GM19324 (cell line): ENCODE data around the gene RASEF.
"Not testable (repeated sequence)": the region's sequence is repeated elsewhere in the genome, so short reads cannot be mapped to it uniquely, and the experiment has no call there.

Experiments
- ATAC-seq: cut with Tn5 transposase; IDR thresholded peaks from one replicate; pipeline ENCODE4 v1.9.1; 2021; ENCODE audit warnings: mild to moderate bottlenecking, moderate library complexity; ENCODE audit not compliant: unreplicated experiment, low FRiP score

The RASEF gene

DNA sequence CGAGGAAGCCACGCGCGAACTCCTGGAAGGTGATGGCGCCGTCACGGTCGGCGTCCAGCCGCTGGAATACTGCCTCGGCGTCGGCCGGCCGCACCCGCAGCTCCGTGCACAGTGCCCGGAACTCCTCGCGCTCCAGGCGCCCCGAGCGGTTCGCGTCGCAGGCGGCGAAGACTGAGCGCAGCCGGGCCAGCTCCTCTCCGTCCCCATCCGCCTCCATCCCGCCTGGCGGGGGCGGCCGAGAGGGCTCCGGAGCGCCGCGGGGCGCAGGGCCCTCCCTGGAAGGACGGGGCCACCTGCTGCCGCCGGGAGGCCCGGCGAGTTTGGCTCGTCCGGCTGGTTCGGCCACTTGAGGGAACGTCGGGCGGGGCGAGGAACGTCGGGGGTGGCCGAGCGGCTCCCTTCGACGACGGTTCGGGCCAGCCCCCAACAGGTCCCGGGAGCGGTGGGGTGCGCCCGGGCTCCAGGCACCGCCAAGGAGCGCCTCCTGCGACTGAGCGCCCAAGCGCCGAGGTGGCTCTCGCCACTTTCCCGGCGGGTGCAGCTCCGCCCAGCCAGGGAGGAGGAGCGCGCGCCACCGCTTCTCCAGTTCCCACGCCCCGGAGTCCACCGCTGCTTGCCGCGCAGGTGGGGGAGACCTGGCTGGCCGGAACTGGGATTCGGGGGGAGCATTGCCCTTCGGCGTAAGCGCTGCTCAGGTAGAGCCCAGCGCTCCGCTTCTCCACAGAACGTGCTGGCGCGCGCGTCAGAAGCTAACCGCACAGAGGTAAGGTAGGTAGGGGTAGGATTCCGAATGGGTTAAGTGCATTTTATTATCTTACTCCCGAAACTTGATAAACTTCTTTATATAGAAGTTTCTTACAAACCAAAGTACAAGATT lies at the start of gene RASEF:
Gene RASEF (minus strand): TSS at position 492 of the 877 bp plus-strand sequence. CDS start 275 bp downstream, at position 217.
- no peak for ATAC-seq

DNA sequence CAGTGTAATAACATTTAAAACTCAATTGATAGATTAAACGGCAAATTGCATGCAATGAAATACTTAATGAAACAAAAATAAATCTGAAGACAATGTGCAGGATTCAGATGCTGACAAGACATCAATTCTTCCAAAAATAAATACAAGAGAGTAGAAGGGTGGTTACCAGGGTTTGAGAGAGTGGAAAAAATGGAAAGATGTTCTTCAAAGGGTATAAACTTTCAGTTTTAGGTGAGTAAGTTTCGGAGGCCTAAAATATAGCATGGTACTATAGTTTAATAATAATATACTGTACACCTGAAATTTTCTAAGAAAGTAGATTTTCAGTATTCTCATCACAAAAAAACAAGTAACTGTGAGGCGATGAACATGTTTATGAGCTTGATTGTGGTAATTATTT lies 48.2 kb upstream of the RASEF start:
- no peak for ATAC-seq

DNA sequence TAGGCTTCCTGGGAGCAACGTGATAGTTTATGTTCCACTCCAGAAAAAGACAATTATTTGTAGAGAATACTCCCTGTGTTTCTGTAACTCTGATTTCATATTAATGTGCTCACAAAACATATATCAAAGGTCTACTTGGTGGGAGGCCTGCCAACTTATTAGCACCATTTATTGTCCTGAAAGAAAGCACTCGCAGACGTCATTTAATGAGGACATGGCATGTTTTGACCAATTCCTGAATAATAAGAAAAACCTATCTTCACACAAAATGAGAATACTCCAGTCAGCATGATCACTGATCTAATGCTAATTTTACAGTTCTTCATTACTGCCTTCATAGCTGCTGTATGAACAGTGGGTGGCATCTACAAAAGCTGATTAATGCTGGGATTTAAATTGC lies 46.4 kb upstream of the RASEF start:
- no peak for ATAC-seq

DNA sequence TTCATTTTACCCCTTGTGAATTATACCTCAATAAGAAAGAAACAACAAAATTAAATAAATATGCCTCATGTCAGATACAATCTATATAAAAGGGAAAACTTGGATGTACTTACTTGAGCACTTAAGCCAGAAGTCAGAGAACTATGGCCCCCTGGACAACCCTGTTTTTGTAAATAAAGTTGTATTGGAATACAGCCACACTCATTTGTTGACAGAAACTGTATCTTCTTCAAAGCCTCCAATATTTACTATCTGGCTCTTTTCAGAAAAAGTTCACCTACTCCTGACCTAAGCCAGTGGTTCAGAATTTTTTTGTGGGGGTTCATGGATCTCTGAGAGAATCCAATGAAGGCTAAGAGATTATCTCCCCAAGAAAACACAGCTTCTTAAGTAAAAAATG lies 45.3 kb upstream of the RASEF start:
- ATAC-seq, result no peak

DNA sequence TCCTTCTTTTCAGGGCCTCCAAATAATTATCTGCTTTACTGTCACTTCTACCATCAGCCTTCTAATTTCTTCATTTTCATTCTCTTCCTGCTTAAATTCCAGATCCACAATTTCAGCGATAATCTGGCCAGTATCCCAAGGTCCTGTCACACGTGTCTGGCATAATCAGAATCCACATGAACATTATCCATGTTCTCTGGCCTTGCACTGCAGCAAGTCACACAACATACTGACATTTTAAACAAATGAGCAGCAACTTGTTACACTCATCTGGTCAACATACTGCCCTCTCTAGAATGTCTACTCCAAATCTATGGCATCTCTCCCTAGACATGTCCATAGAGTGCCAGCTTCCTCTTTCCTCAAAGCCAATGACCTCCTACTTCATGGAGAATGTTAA lies 43.8 kb upstream of the RASEF start:
- no peak for ATAC-seq

DNA sequence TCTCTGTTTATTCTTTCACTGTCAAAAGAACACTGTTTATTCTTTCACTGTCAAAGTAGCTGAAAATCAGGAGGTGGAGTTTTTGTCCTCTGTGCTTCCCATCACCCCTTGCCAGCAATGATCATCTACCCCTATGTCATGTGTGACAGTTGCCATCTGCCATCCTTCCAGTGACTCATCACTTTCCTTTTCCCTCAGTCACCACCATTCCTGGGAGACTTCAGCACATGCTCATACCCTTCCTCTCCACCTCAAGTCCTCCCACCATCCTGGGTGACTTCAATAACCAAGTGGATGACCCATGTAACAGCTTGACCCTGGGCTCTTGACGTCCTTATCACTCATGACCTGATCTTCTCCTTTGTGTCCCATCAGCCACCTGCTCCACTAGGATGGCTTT lies 43.3 kb upstream of the RASEF start:
- no peak for ATAC-seq

DNA sequence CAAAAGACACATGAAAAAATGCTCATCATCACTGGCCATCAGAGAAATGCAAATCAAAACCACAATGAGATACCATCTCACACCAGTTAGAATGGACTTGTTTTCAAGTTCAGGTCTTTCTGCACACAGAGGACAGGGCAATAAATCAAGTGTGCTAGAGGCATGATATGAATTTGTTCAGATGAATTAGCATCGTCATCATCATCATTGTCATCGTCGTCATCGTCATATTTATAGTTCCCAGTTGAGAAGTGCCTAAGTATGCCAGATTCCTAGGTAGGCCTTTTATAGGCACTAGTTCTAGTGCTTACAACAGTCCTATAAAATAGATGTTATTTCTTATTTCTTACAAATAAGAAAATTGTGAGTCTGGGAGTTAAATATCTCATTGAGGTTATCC lies 34.7 kb upstream of the RASEF start:
- ATAC-seq, result no peak

DNA sequence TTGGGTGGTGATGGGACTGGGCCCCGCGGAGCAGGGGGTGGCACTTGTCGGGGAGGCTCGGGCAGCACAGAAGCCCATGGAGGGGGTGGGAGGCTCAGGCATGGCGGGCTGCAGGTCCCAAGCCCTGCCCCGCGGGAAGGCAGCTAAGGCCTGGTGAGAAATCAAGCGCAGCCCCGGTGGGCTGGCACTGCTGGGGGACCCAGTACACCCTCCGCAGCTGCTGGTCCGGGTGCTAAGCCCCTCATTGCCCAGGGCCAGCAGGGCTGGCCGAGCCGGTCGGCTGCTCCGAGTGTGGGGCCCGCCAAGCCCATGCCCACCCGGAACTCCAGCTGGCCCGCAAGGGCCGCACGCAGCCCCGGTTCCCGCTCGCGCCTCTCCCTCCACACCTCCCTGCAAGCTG lies 30.4 kb upstream of the RASEF start:
- not testable (repeated sequence) for ATAC-seq

DNA sequence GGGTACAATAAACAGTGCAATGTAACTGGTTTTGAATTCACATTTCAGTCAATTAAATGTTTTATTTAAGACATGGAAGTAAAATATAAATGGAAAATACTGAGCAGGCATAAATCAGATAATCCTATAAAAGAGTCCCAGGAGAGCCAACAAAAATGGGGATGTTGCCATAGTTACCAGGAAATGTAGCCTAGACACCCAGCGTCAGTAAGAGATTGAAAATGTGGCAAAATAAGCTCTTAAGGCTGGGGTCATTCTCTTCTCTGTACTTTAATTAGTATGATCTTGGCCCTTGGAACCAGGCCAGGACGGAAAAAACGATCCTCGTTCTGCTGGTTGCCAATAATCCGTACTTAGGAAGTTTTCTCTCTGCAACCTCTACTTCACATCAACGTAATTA lies 18.9 kb upstream of the RASEF start:
- ATAC-seq, result no peak

DNA sequence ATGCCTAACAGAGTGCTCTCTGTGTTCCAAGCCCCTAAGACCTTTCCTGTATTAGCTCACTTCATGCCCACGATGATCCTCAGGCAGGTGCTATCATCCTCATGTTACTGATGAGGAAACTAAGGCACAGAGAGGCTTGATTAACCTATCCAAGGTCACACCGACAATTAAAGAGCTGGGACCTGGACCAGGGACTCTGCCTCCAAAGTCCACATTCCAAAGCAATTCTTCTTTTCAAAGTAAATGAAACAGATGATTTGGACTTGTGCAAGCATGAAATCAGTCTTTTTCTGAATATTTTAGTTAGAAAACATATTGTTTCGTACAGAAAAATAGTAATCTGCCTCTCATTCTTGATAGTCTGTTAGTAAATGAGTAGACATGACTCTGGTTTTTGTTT lies 18.1 kb upstream of the RASEF start:
- no peak for ATAC-seq

DNA sequence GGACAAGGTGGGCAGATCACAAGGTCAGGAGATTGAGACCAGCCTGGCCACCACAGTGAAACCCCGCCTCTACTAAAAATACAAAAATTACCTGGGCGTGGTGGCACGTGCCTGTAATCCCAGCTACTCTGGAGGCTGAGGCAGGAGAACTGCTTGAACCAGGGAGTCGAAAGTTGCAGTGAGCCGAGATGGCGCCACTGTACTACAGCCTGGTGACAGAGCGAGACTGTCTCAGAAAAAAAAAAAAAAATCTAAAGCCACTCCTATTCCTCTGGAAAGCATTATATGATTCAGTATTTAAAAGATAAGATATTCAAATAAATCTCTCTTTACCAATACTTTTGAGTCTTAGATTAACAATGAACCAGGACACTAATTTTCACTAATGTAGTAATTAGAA lies 13.0 kb upstream of the RASEF start:
- ATAC-seq, result not testable (repeated sequence)

DNA sequence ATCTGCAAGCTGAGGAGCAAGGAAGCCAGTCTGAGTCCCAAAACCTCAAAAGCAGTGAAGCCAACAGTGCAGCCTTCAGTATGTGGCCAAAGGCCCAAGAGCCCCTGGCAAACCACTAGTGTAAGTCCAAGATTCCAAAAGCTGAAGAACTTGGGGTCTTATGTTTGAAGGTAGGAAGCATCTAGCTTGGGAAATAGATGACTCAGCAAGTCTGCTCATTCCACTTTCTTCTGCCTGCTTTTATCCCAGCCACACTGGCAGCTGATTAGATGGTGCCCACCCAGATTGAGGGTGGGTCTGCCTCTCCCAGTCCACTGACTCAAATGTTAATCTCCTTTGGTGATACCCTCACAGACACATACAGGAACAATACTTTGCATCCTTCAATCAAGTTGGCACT lies 9.6 kb upstream of the RASEF start:
- not testable (repeated sequence) for ATAC-seq

DNA sequence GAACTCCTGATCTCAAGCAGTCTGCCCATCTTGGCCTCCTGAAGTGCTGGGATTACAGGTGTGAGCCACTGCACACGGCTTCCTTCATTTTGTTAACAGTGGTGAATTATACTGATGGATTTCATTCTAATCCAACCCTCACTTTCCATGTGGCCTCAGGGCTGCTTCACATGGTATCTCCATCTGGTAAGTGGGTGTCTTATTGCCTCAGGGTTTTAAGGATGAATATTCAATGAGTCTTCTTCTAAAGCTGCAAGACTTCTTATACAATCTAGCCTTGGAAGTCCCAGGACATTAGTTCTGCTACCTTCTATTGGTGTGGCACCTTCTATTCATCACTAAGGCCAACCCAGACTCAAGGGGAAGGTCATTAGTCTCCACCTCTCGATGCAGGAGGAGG lies 8.7 kb upstream of the RASEF start:
- ATAC-seq, result no peak

DNA sequence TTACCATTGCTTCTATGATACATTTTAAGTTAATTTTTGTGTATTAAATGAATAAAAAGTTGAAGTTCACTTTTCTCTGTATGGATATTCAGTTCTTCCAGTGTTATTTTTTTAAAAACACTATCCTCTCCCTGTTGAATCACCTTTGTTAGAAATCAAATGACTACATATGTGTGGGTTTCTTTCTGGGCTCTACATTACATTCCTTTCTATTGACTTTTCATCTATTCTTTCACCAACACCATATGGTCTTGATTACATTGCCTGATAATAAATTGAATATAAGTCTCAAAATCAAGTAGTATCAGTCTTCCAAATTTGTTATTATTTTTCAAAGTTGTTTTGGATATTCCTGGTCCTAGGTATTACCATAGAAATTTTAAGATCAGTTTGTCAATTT lies 7.3 kb upstream of the RASEF start:
- ATAC-seq, result no peak

DNA sequence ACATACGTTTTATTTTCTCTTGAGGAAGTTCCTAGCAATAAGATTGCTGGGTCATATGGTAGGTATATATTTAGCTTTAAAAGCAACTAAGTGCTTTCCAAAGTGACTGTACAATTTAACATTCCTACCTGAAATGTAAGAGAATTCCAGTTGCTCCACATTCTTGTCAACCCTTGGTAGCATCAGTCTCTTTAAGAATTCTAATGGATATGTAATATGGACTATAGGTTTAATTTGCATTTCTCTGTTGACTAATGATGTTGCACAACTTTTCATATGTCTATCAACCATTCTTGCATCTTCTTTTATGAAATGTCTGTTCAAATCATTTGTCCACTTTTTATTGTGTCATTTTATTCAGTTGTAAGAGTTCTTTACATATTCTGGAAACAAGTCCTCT lies 6.7 kb upstream of the RASEF start:
- no peak for ATAC-seq

DNA sequence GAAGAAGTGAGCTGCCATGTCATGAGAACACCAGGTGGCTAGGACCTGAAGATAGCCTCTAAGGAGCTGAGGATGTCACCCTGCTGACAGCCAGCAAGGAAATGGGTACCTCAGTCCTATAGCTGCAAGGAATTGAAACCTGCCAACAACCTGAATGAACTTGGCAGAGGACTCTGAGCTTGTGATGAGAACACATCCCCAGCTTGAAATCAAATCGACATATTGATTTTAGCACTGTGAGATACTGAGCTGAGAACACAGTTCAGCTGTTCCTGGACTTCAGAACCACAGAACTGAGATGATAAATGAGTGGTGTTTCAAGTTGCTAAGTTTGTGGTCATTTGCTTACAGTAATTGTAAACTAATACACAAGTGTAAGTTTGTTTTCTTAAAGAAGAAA lies 5.5 kb upstream of the RASEF start:
- no peak for ATAC-seq

DNA sequence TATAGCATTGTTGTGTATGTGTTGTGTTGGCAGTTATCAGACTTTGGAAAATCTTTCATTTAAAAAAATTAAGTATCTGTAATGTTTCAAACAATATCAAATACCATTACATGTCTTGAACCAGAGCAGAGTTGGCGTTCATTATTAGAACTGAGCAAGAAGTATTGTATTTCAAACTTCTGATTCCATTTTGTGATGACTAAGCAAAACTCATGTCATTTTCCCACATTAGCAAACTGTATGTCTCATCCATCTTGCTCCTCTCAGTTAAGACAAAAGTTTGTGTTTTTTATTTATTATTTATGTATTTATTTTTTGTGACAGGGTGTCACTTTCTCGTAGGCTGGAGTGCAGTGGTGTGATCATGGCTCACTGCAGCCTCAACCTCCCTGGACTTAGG lies 4.6 kb upstream of the RASEF start:
- no peak for ATAC-seq

DNA sequence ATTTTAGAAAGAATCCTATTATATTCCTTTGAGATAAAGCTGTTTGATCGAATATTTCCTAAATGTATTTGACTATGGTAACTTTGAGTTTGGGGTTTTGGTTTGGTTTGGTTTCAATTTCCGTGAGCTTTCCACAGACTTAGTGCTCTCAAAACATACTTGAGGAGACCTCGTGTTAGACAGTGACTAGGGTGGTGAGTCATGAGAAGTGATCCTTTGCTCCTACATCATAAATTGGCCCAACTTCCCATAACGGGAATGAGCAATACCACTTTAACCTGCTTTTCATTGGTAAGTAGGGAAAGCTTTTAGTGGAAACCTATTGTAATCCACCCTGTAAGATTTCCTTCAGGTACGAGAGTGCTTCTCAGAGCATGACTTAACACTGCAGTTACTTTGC lies 3.8 kb upstream of the RASEF start:
- ATAC-seq, result no peak

DNA sequence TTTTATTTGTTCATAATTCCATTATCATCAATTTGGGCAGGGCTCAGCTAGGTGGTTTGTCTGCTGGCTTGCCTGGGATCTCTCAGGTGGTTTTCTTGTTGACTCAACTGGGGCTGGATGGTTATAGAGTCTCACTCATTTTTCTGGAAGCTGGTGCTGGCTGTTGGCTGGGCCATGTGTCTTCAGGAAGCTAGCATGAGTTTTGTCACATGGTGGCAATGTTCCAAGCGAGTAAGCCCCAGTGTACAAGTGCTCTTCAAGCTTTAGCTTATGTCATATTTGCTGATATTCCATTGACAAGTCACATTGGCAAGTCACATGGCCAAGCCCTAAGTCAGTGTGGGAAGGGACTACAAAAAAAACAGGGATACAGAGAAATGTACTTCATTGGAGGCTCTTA lies 2.3 kb upstream of the RASEF start:
- no peak for ATAC-seq

DNA sequence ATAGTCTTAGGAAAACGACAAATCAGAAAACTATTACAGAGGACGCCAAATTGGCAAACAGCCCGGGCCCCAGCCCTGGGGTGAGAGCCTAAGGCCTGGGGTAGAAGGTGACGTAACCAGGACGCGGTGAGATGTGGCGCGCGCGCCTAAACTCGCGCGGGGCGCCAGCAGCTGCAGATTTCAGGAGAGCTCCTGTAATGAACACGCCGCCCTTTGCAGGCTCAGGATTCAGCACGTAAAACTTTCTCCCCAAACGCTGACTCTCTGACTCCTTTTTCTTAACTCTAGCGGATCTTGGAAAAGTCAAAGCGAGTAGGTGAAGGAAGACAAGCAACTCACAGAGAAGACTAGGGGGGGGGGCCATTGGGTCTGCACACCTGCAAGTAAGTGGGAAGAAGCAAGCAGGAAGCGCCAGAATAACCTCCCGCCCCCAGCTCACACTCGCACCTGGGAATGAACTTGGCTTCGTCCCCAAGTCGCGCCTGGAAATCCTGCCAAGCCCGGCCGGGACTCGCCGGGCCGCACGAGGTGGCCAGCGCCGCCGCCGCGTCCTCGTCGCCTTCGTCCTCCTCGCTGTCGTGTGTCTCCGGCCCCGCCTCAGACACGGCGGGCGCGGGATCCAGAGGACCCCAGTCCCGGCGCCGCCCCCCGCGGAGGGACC lies 822 bp downstream of the RASEF start:
- ATAC-seq, result no peak

DNA sequence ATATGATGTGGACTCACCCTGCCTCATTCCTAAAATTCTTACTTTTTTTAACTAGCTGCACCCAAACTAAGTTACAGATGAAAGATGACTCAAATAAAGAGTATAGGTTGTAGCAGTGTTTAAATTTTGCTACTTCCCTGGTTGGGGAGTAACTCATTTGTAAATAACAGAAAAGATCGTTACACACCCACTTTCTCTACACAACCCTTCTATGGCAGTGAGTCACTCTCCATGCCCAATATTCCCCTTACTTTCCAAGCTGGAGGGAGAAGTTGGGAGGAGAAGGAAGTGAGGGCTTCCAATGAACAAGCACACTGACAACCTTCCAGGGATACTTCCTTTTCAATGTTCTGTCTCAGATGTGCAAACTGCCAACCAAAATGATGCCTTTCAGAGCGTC lies 1.9 kb downstream of the RASEF start:
- ATAC-seq, result no peak

DNA sequence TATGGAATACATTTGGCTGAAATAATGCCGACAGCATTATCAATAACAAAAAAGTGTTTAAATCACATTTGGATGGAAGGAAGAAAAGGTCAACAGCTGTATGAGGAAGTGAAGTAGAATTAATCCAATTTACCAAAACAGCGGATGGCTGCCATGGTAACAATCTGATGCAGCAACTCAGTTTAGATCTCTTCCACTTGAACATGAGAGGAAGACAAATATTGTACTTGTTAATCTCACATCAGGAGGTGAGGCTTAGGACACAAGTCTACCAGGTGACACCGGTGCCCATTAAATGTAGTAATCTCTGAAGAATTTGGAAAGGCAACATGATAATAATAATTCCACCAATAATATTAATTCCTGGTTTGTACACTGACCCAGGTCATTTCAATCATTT lies 2.4 kb downstream of the RASEF start:
- no peak for ATAC-seq
